ENCODE measurements around the gene ATOX1. TPM values are rescaled to one million over a fixed set of nuclear protein-coding genes. Genes with fewer than 3 reads are reported as not detected.

Gene ATOX1
- total RNA-seq, 4 donors from 2014 or later: 59.5 to 125 (median 109) TPM

DNA sequence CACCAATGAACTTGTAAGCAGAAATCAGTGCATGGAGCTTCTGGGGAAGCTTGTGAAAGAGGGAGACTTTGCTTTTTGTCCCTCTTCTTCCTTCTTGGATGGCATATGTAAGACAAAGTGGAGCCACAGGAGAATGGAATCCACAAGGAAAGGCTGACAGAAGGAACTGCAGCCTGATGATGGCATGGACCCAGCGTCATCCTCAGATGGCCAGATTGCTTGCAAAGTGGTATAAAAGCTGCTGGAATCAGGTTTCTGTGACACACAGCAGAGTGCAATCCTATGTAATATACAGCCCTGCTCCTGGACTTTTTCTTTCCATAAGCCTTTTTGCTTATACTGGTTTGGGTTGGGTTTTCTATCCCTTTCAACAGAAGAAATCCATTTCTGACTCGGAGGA, 40.3 kb downstream of the ATOX1 start:
- no peak for TF ChIP-seq CTCF (IDR thresholded peaks at IDR 0.05; ENCODE audit: low read depth)

DNA sequence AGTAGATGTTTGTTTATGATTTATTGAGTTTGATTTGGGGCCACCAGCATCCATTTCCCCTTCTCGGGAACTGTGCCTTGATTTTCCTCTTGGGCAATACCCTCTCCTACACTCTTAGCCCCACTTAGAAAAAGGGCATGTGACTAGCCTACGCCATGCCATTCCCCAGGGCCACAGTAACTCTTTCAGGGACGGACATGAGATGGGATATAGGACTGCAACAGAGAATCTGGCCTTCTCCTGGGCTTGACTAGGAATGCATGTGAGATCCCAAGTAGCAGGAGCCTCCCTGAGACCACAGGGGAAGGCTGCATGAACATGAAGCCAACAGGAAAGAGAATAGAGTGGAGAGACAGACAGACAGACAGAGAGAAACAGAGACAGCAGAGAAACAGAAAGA, 41.0 kb downstream of the ATOX1 start:
- TF ChIP-seq CTCF (IDR thresholded peaks at IDR 0.05; ENCODE audit: low read depth): no peak

- TF ChIP-seq CTCF (IDR thresholded peaks at IDR 0.05; ENCODE audit: low read depth): no peak
Observed at GRCh38 chr5:151709109-151709735, 49.2 kb downstream of the ATOX1 start.

- TF ChIP-seq CTCF (IDR thresholded peaks at IDR 0.05; ENCODE audit: low read depth): no peak
Observed at GRCh38 chr5:151708126-151708525, 50.3 kb downstream of the ATOX1 start.

DNA sequence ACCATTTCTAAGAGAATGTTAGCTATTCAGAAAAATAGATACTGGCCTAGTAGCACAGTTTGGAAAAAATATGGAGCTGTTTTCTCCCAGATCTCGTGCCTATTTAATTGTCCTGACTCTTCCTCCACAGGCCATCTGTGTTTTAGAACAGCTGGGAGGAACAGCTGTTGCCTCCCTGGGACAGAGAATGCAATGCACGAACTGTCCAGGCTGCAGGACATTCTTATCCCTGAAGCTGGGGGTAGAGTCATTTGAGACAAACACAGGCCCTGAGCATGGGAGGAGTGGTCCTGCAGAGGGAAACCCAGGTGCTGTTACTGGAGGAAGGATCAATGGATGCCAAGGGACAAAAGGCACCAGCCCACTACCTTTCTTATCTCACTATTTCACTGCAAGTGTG, 50.9 kb downstream of the ATOX1 start:
- no peak for TF ChIP-seq CTCF (IDR thresholded peaks at IDR 0.05; ENCODE audit: low read depth)

DNA sequence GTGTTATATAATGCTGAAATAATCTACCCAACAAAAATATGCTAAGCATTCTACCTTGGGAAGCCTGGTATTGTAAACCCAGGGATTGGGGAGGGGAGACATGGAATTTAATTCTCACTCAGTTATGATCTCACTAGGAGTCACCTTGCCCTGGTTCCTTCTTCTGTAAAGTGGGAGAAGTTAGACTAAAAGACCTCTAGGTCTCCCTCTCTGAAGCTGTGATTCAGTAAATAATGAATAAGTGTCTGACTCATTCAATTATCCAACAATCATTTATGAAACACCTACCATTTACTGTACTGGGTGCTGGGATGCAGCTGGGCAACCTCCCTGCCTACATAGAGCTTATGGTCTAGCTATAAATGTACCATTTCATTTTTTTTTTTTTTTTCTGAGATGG, 51.5 kb downstream of the ATOX1 start:
- TF ChIP-seq CTCF (IDR thresholded peaks at IDR 0.05; ENCODE audit: low read depth): no peak

GRCh38 chr5:151703780-151704179, 54.7 kb downstream of the ATOX1 start:
- TF ChIP-seq CTCF (IDR thresholded peaks at IDR 0.05; ENCODE audit: low read depth): no peak
